Keratinocyte (primary cell): ENCODE data around the gene PSD.

ENCODE experiments used
- CTCF ChIP-seq, 3 experiments: IDR thresholded peaks in 1 of 3; conservative IDR thresholded peaks in 1 of 3; optimal IDR thresholded peaks in 1 of 3; 2 replicates in 2 of 3; 3 replicates in 1 of 3; pipeline versions ENCODE3 to v1.5.1; 2011; ENCODE audit warnings: low read length in 3 of 3, mild to moderate bottlenecking in 3 of 3, moderate library complexity in 2 of 3, control low read depth in 1 of 3, inconsistent platforms in 1 of 3; ENCODE audit not compliant: insufficient read depth in 2 of 3; ENCODE audit errors: extremely low read depth in 1 of 3
- EZH2 ChIP-seq: IDR thresholded peaks from one replicate; pipeline ENCODE4 v1.6.1; 2012; ENCODE audit warnings: inconsistent platforms, mild to moderate bottlenecking, low read length, moderate library complexity

- no peak for TF ChIP-seq CTCF (optimal IDR thresholded peaks at IDR 0.05 in 1 of 3, IDR thresholded peaks at IDR 0.05 in 1 of 3, conservative IDR thresholded peaks at IDR 0.05 in 1 of 3; ENCODE audit: extremely low read depth in 1 of 3, insufficient read depth in 2 of 3, low read length in 3 of 3)
- TF ChIP-seq EZH2: no peak
Observed at GRCh38 chr10:102395400-102396316, 22.9 kb downstream of the PSD start, which contains the start of gene NFKB2.
